Erythroblast (primary cell): ENCODE measurements around the gene ZNF536.

Source experiments
- GATA1 ChIP-seq: IDR thresholded peaks from 2 replicates; pipeline ENCODE4 v1.6.1; 2011; ENCODE audit warnings: low read depth, mild to moderate bottlenecking, control low read depth, low read length, moderate library complexity
- POLR2A ChIP-seq: IDR thresholded peaks from 2 replicates; pipeline ENCODE4 v1.6.1; 2011; ENCODE audit warnings: mild to moderate bottlenecking, low read length

DNA sequence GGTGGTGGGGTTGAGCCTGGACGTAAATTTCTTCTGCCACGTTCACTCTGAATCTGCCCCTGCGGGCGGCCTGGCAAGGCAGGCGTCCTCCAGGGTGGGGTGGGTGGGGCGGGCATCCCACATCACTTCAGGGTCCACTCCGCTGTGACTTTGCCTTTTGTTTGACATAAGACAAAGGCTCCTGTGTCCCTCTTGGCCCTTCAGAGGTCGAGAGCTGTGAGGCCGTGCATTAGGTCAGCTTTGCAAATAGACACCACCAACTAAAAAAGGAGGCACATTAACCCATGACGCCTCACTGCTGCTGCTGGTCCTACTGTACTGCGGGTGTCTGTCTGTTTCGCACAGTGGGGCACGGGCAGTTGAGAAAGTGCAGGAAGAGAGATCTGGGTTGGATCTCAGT, 10.5 kb upstream of the ZNF536 start:
- TF ChIP-seq POLR2A (no peak), GATA1 (no peak)
